Right ventricle myocardium superior (tissue), 1 donor: Measurements from ENCODE around the gene PRDM15. TPM values are rescaled to one million over a fixed set of nuclear protein-coding genes. Genes with fewer than 3 reads are reported as not detected.

ENCODE experiments used
- ATAC-seq: fragments of 200-7000 bp; cut with Tn5 transposase; one replicate; pipeline ENCODE4 v1.9.1; 2020; ENCODE audit warnings: mild to moderate bottlenecking; ENCODE audit not compliant: poor library complexity
- DNase-seq: peaks from one replicate; pipeline ENCODE4 v3.0.0-alpha.2; 2020
- intact Hi-C: fragments of 100-400 bp; cut with DNase I; formaldehyde crosslinking; loops from one replicate; pipeline ENCODE4 v1.11.2; 2022
- total RNA-seq: library from RNA; stranded (reverse); fragmentation: NEBNext Ultra II Directional; extraction: Animal tissue kit (Norgen Biotek cat#: 25700); gene quantifications from one replicate; pipeline ENCODE4 v1.2.1, GENCODE V29; 2021
- donor health status: DM: no; HTN: yes; CAD: no; lungs with severe emphysema.

Gene PRDM15
- total RNA-seq, 1 donor from 2014 or later: 3.8 TPM

GRCh38 chr21:41834252-41834925, 44.8 kb downstream of the PRDM15 start:
- ATAC-seq (no peak), DNase-seq (peak; percentile 25)
- intact Hi-C loops: no loop called here

- ATAC-seq: no peak
- peak; percentile 25 for DNase-seq
- intact Hi-C loops: no loop called here
These were observed 45.5 kb downstream of the PRDM15 start for GRCh38 chr21:41833497-41834115.

- DNase-seq (peak; percentile 30), ATAC-seq (no peak)
- intact Hi-C loops: no loop called here
These were observed 46.3 kb downstream of the PRDM15 start for GRCh38 chr21:41832596-41833496.

- DNase-seq: no peak
- intact Hi-C loops: no loop called here
- ATAC-seq: no peak
These were observed 47.1 kb downstream of the PRDM15 start for GRCh38 chr21:41831866-41832595.

GRCh38 chr21:41831453-41831831, 47.7 kb downstream of the PRDM15 start:
- no peak for ATAC-seq
- no peak for DNase-seq
- intact Hi-C loops: no loop called here

- ATAC-seq (no peak), DNase-seq (peak; percentile 30)
- intact Hi-C loops: no loop called here
These were observed 48.2 kb downstream of the PRDM15 start for GRCh38 chr21:41830764-41831452.

GRCh38 chr21:41830145-41830707, 48.9 kb downstream of the PRDM15 start:
- no peak for ATAC-seq
- intact Hi-C loops: no loop called here
- DNase-seq: no peak

GRCh38 chr21:41828884-41829360, 50.2 kb downstream of the PRDM15 start:
- ATAC-seq (no peak), DNase-seq (no peak)
- intact Hi-C loops: no loop called here

- intact Hi-C loops: no loop called here
- DNase-seq: no peak
- ATAC-seq: no peak
These were observed 50.9 kb downstream of the PRDM15 start for GRCh38 chr21:41827951-41828883.

GRCh38 chr21:41825881-41826280, 53.3 kb downstream of the PRDM15 start:
- intact Hi-C loops: no loop called here
- no peak for DNase-seq
- no peak for ATAC-seq

GRCh38 chr21:41825216-41825615, 53.9 kb downstream of the PRDM15 start:
- ATAC-seq (no peak), DNase-seq (peak; percentile 23)
- intact Hi-C loops: no loop called here

- peak; percentile 31 for DNase-seq
- intact Hi-C loops: no loop called here
- ATAC-seq: no peak
These were observed 54.5 kb downstream of the PRDM15 start for GRCh38 chr21:41824466-41825207.

GRCh38 chr21:41823906-41824305, 55.2 kb downstream of the PRDM15 start:
- no peak for DNase-seq
- intact Hi-C loops: no loop called here
- no peak for ATAC-seq

GRCh38 chr21:41823166-41823565, 56.0 kb downstream of the PRDM15 start:
- ATAC-seq (no peak), DNase-seq (no peak)
- intact Hi-C loops: no loop called here

GRCh38 chr21:41821756-41822431, 57.2 kb downstream of the PRDM15 start:
- DNase-seq (no peak), ATAC-seq (no peak)
- intact Hi-C loops: no loop called here
